Jurkat, Clone E6-1 (cell line): Measurements from ENCODE around the gene ERCC8. TPM values are rescaled to one million over a fixed set of nuclear protein-coding genes. Genes with fewer than 3 reads are reported as not detected.
"Not testable (repeated sequence)": the region's sequence is repeated elsewhere in the genome, so short reads cannot be mapped to it uniquely, and the experiment has no call there.

Source experiments
- DNase-seq: peaks from one replicate; pipeline ENCODE4 v3.0.0-alpha.2; 2011; ENCODE audit warnings: low read depth, low spot score
- H3K4me3 ChIP-seq: 2 replicates; pipeline ENCODE4 v1.5.1; 2011; ENCODE audit warnings: mild to moderate bottlenecking, low read length, control low read depth, moderate library complexity
- polyA plus RNA-seq: library from polyadenylated mRNA; unstranded; fragments of >200 nt; gene quantifications from one replicate; pipeline ENCODE4 v1.2.1, GENCODE V29; 2012; ENCODE audit warnings: missing spikeins; ENCODE audit not compliant: insufficient read length, insufficient read depth

The ERCC8 gene, protein sequence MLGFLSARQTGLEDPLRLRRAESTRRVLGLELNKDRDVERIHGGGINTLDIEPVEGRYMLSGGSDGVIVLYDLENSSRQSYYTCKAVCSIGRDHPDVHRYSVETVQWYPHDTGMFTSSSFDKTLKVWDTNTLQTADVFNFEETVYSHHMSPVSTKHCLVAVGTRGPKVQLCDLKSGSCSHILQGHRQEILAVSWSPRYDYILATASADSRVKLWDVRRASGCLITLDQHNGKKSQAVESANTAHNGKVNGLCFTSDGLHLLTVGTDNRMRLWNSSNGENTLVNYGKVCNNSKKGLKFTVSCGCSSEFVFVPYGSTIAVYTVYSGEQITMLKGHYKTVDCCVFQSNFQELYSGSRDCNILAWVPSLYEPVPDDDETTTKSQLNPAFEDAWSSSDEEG
- polyA plus RNA-seq = 15.7 TPM

DNA sequence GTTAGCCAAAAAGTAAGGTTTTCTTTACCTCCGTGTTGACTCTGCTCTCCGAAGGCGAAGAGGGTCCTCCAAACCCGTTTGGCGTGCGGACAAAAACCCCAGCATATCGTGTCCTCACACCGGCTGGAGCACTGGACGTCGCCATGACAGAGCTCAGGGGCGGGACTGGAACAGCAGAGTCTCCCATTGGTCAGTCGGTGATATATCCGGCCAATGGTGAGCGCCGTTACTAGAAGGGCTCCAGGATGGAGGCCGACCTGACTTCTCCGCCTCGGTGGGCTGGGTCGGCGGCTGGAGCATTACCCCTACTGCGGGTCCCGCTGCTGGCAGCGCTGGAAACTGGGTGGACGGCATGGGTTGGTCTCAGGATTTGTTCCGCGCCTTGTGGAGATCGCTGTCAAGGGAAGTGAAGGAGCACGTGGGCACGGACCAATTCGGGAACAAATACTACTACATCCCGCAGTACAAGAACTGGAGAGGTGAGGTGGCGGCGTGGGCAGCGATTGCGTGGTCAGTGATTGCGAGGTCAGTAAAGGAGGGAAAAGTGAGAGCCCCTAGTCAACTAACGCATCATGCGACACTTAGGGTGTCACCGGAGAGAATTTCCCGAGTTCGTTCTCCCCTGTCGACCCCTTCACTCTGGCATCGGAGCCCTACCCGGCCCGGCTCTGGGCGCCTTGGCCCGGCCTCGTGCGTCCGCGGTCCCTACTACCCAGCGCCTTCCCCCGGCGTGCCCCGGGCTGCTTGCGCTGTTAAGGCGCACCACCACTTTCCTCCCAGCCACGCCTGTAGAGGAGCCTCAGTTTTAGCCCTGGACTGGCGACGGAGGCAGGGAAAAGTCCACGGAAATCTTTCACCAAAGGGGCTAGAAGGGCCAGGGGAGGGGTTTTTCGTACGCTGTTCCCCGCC, at the start of gene ERCC8, which contains the start of gene NDUFAF2:
TSS of gene ERCC8 (minus strand) at position 167 of the 909 bp plus-strand sequence. CDS start at position 105, 62 bp downstream.
TSS of gene NDUFAF2 (plus strand) at position 302 of the 909 bp plus-strand sequence. CDS start at position 353, 51 bp downstream.
- DNase-seq = peak; percentile 86
- H3K4me3 ChIP-seq = peak within 1 kb of the TSS; percentile 90

DNA sequence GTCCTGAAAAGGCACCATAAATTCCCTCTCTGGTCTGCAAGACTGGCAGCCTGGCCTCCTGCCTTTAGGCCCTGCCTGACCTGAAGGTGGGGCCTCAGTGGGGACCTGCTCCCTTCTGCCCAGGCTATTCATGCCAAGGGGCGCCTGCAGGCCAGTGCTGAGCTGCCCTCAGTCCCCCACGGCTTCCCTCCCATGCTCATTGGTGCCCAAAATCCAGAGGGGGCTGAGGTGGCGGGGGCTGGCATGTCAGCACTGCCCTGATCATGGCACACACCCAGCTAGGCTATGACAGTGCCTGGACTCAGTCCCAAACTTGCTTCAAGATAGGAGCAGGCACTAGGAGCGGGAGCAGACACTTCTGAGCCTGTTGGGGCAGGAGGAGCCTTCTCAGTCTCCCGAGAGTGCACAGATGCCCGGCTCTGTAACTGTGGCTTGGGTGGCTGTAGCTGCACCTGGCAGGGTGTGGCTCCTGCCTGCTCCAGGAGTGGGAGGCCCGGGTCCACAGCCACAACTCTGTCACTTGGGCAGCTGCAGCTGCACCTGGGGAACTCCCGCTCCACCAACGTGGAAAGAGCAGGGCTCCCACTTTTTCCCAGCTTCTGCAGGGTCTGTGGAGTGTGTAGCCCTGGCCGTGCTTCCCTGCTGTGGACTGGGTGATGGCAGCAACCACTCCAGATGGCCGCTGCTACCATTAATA, 49.2 kb upstream of the ERCC8 start:
- no peak overlapping the region for H3K4me3 ChIP-seq

DNA sequence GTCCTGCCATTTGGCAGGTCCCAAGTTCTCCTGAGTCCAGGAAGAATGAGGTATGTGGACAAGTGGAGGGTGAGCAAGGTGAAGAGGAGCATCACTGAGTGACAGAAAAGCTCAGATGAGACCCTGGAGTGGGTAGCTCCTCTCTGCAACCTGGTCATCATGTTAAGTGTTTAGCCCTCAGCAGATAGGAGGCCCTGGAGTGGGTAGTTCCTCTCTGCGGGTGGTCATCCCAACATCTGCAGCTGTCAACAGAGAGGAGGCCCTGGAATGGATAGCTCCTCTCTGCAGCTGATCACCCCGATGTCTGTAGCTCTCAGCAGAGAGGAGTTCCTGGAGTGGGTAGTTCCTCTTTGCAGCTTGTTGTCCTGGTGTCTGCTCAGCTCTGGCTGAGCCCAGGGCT, 48.6 kb upstream of the ERCC8 start:
- DNase-seq = no peak
- no peak overlapping the region for H3K4me3 ChIP-seq

More for the DNA sequence above, 49.2 kb upstream of the ERCC8 start:
- DNase-seq = no peak

DNA sequence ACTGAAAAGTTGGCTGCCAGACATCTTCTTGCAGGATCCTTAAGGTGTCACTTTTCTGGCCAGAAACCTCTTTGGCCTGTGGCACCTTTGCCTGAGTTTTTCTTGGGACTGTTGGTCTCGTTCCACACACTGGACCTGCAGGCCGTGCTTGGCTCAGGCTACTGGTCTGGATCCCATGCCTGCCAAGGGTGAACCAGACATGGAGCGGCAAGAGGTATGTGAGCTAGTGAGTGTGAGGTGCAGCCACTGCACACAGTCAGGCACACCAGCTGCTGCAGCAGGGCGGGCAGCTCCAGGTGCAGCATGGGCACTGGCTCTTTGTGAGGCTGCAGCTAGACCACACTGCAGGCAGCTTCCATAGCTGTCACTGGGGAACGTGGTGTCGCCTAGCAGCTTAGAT, 48.0 kb upstream of the ERCC8 start:
- no peak overlapping the region for H3K4me3 ChIP-seq
- no peak for DNase-seq

DNA sequence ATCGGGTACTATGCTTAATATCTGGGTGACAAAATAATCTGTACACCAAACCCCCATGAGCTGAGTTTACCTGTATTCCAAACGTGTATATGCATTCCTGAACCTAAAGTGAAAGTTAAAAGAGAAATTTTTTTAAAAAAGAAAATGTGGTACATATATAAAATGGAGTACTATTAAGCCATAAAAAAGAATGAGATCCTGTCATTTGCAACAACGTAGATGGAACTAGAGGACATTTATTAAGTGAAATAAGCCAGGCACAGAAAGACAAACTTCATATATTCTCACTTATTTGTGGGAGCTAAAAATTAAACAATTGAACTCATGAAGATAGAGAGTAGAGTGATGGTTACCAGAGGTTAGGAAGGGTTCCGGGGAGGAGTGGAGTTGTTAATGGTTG, 44.9 kb upstream of the ERCC8 start:
- no peak overlapping the region for H3K4me3 ChIP-seq
- DNase-seq = no peak

DNA sequence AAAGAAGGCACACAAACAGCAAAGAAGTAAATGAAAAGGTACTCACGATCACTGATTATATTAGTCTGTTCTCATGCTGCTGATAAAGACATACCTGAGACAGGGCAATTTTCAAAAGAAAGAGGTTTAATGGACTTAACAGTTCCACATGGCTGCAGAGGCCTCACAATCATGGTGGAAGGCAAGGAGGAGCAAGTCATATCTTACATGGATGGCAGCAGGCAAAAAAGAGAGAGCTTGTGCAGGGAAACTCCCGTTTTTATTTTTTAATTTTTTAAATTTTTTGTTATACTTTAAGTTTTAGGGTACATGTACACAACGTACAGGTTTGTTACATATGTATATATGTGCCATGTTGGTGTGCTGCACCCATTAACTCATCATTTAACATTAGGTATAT, 37.3 kb upstream of the ERCC8 start:
- DNase-seq, H3K4me3 ChIP-seq: not testable (repeated sequence)

DNA sequence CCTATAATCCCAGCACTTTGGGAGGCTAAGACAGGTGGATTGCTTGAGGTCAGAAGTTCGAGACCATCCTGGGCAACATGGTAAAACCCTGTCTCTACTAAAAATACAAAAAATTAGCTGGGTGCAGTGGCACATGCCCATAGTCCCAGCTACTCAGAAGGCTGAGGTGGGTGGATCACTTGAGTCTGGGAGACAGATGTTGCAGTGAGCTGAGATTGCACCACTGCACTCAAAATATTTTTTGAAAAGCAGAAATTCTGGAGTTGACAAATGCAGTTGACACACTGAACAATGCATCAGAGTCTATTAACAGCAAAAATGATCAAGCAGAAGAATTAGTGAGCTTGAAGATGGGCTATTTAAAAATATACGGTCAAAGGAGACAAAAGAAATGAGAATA, 35.6 kb upstream of the ERCC8 start:
- DNase-seq = no peak
- H3K4me3 ChIP-seq = no peak overlapping the region

DNA sequence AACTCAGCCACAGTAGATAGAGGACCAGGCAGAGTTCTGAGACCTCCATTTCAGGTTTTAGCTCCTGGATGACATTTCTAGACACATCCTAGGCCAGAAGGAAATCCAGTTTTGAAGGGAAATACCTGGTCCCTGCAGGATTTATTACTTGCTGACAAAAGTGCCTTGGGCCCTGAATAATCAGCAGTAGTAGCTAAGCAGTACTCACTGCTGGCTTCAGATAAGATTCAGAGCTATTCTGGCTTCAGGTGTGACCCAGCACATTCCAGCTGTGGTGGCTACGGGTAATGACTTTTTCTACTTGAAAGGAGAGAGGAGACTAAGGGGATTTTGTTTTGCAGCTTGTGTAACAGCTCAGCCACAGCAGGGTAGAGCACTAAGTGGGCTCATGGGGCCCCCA, 34.1 kb upstream of the ERCC8 start:
- no peak overlapping the region for H3K4me3 ChIP-seq
- no peak for DNase-seq

DNA sequence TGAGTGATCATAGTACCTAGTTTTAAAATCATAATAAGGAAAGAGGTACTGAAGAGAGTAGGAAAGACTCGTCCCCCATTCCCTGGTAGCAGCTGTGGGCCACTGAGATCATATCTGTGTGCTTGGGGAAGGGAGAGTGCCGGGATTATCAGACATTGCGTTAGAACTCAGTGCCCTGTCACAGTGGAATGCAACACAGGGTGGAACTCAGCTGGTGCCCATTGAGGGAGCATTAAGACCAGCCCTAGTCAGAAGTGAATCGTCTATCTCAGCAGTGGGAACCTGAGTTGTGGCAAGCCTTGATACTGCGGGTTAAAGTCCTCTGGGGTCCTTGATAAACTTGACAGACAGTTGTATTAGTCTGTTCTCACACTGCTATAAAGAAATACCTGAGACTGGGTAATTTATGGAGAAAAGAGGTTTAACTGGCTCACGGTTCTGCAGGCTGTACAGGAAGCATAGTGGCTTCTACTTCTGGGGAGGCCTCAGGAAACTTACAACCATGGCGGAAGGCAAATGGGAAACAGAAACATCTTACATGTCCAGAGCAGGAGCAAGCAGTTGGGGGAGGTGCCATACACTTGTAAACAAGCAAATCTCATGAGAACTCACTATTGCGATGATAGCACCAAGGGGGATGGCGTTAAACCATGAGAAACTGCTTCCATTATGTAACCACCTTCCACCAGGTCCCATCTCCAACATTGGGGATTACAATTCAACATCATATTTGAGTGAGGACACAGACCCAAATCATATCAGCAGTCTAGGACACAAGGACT, 33.3 kb upstream of the ERCC8 start:
- H3K4me3 ChIP-seq = no peak overlapping the region
- no peak for DNase-seq

DNA sequence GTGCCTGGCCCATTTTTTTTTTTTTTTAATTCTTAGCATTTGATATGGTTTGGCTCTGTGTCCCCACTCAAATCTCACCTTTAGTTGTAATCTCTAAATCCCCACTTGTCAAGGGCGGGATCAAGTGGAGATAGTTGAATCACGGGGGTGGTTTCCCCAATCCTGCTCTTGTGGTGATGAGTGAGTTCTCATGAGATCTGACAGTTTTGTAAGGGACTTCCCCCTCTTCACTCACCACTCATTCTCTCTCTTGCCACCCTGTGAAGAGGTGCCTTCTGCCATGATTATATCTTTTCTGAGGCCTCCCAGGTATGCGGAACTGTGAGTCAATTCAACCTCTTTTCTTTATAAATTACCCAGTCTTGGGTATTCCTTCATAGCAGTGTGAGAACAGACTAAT, 27.4 kb upstream of the ERCC8 start:
- H3K4me3 ChIP-seq = no peak overlapping the region
- DNase-seq = no peak

DNA sequence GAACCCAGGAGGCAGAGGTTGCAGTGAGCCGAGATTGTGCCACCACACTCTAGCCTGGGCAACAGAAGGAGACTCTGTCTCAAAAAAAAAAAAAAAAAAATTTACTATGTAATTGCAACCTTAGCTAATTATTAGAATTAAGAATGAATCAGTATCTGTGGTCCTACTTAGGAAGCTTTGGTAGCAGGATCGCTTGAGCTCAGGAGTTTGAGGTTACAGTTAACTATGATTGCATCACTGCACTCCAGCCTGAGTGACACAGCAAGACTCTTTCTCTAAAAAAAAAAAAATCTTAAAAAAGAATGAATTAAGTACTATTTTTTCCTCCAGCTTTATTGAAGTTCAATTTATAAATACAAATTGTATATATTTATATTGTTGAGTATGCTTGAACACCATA, 16.8 kb upstream of the ERCC8 start:
- DNase-seq = no peak
- no peak overlapping the region for H3K4me3 ChIP-seq

DNA sequence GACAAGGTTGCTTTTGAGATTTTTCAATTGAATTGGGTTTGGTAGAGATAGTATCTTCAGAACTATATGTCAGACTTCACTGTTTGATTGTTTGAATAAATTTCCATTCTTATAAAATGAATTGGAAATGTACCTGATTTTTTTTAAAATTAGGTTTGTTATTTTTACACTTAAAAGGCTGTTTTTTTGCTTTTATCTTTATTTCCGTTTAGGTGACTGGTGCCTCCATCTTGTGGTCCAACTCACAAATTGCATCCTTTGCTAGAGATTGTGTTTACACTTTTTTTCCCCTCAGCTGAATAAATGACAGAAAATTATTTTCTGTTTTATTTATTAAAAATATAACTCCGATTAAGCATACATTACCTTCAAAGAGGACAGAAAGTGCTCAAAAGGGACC, 15.7 kb upstream of the ERCC8 start:
- H3K4me3 ChIP-seq = no peak overlapping the region
- peak; percentile 31 for DNase-seq

DNA sequence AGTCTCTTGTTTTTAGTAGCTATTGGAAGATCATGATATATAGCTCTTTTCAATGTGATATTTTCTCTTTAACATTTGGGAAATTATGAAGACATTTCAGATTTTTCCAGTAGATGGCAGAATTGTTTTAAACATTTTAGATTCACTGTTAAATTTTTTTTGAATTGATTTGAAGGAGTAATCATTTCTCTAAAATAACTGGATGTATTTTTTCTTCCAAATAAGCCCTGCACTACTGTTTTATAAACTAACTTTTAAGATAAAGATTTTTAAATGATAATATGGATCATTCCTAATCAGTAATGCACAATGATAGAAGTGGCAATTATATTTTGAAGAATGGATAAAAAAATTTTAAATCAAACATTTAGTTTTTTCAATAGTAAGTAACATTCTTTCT, 14.3 kb upstream of the ERCC8 start:
- H3K4me3 ChIP-seq = no peak overlapping the region
- DNase-seq = no peak

DNA sequence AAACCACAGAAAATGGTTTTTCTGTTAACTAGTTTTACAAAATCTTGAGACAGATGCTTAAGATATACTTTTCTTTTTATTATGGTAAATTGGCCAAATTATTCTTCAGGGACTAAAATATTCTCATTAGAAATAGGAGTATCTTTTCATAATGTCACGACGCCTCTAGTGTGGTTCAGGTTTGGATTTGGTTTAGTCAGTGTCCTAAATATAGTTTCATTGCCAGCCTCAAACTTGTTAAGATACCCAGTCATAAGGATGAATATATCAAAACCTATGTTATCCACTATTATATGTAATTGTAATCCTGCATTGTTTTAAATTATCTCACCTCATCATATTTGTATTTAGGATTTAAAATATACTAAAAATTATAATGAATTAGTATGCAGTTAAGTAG, 13.8 kb upstream of the ERCC8 start:
- DNase-seq = no peak
- no peak overlapping the region for H3K4me3 ChIP-seq

DNA sequence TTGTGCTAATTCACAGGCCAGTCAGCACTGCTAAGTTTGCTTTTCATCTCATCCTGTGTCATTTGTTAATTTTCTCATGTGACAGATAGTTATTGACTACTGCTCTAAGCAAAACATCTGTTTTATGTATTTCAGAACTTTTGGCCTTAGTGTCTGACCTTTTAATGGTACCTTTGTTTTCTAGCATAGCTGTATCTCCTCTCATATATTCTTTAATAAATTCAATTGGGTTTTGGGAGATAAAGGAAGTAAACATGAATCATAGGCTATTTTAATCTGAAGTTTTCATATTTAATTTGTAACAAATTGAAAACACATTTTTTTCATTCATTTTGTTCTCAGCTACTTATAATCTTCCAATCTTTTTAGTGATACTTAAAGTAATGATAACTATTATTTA, 13.2 kb upstream of the ERCC8 start:
- H3K4me3 ChIP-seq = no peak overlapping the region

DNA sequence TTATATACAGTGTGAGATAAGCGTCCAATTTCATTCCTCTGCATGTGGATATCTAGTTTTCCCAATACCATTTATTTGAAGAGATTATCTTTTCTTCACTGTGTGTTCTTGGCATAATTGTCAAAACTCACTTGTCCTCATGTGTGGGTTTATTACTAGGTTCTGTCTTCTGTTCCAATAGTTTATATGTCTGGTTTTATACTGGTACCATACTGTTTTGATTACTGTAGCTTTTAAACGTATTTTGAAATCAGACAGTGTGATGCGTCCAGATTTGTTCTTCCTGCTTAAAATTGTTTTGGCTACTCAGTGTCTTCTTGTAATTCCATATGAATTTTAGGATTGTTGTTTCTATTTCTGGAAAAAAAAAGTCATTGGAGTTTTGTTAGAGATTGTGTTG, 10.4 kb upstream of the ERCC8 start:
- DNase-seq = no peak
- no peak overlapping the region for H3K4me3 ChIP-seq

More for the DNA sequence above, 13.2 kb upstream of the ERCC8 start:
- DNase-seq = no peak

DNA sequence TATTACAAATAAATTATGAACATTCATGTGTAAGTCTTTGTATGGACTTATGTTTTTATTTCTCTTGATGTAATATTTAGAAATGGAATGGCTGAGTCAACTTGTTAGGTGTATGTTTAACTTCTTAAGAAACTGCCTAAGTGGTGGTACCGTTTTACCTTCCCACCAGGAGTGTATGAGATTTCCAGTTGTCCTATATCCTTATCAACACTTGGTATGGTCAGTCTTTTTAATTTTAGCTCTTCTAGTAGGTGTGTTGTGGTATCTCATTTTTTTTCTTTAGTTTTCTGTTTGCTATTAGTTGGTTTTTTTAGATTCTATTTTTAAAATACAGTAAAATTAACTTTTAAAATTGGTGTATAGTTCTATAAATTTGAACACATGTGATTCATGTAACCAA, 3.9 kb upstream of the ERCC8 start:
- DNase-seq = no peak
- H3K4me3 ChIP-seq = no peak overlapping the region

DNA sequence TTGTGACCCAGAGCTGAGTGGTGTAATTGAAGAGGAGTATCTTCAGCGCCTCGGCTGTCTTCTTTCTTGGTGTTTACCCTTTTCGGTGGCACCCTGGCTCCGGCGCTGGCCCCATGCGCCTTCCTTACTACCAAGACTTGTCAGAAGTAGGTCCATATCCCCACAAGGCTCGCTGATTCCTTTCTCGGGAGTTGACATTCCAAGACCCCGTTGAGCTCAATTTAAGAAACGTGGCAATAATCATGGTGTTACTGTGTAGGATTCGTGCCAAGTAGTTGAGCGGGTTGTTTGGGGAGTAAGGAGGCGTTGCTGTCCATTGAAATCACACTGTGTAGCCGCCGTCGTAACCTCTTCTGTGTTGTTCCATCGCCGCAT, 930 bp upstream of the ERCC8 start:
- no peak for DNase-seq
- peak overlapping the region; percentile 90 for H3K4me3 ChIP-seq

DNA sequence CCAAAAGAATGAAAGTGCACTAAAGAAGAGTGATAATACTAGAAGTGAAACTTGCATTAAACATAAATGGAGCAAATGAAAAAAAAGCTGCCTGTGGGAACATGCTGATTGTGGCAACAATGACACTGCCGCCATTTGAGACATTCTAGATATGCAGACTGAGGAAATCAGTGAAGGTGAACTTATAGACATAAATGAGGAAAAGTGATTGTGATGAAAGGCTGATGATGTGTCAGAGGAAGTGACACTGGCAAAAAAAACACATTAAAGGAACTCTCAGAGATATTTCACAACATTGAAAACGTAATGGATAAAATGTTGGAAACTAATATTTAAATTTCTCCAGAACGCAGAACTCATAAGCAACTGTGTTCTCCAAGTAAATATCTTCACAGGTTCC, 1.2 kb downstream of the ERCC8 start:
- H3K4me3 ChIP-seq = peak overlapping the region; percentile 90
- peak; percentile 33 for DNase-seq
